Osteoblast (primary cell): ENCODE results near the gene EHD1. TPM values are rescaled to one million over a fixed set of nuclear protein-coding genes. Genes with fewer than 3 reads are reported as not detected.

Source experiments
- DNase-seq: peaks from one replicate; pipeline ENCODE4 v3.0.0; 2011; ENCODE audit warnings: low spot score, mixed read lengths; ENCODE audit not compliant: insufficient read length; ENCODE audit errors: missing footprints
- H2AFZ ChIP-seq: 2 replicates; pipeline ENCODE4 v1.6.0; 2011; ENCODE audit warnings: mild to moderate bottlenecking, low read length
- H3K27ac ChIP-seq: 2 replicates; pipeline ENCODE4 v1.5.1; 2011; ENCODE audit warnings: mild to moderate bottlenecking, low read depth, low read length, moderate library complexity
- H3K27me3 ChIP-seq: 2 replicates; pipeline ENCODE4 v1.6.0; 2012; ENCODE audit warnings: mild to moderate bottlenecking, control low read depth, inconsistent platforms, low read length, moderate library complexity; ENCODE audit not compliant: insufficient read depth
- H3K36me3 ChIP-seq: 2 replicates; pipeline ENCODE4 v1.5.1; 2011; ENCODE audit warnings: mild to moderate bottlenecking, low read length, control low read depth, moderate library complexity; ENCODE audit not compliant: insufficient read depth
- H3K4me1 ChIP-seq: 2 replicates; pipeline ENCODE4 v1.5.1; 2011; ENCODE audit warnings: mild to moderate bottlenecking, low read length, control low read depth, moderate library complexity; ENCODE audit not compliant: insufficient read depth
- H3K4me2 ChIP-seq: 2 replicates; pipeline ENCODE4 v1.6.0; 2011; ENCODE audit warnings: mild to moderate bottlenecking, low read length; ENCODE audit not compliant: insufficient read depth
- H3K4me3 ChIP-seq: fragments of 200-600 bp; sonication (generic); 3 replicates; pipeline ENCODE4 v1.5.1; 2012; ENCODE audit warnings: mild to moderate bottlenecking, low read length, inconsistent platforms; ENCODE audit not compliant: insufficient read depth
- H3K79me2 ChIP-seq: 2 replicates; pipeline ENCODE4 v1.6.0; 2012; ENCODE audit warnings: mild to moderate bottlenecking, low read length, control low read depth, inconsistent platforms; ENCODE audit not compliant: insufficient read depth
- H3K9me3 ChIP-seq: 2 replicates; pipeline ENCODE4 v1.5.1; 2011; ENCODE audit warnings: low read depth, low read length, control low read depth
- H4K20me1 ChIP-seq: 2 replicates; pipeline ENCODE4 v1.6.0; 2012; ENCODE audit warnings: mild to moderate bottlenecking, low read length, control low read depth; ENCODE audit not compliant: insufficient read depth
- CTCF ChIP-seq: IDR thresholded peaks from 2 replicates; pipeline ENCODE4 v1.5.1; 2011; ENCODE audit warnings: mild to moderate bottlenecking, low read depth, low read length, moderate library complexity; ENCODE audit errors: extremely low read depth
- total RNA-seq: library from RNA; depleted of rRNA; stranded (reverse); fragments of >200 nt; gene quantifications from 2 replicates; pipeline ENCODE4 v1.2.3, GENCODE V29; 2012

EHD1 gene
- total RNA-seq, 1 donor, result 51.4 TPM

GRCh38 chr11:64859542-64860414, 18.6 kb downstream of the EHD1 start:
- no peak overlapping the region for H3K4me2 ChIP-seq
- TF ChIP-seq CTCF, result no peak
- H2AFZ ChIP-seq, result no peak overlapping the region
- no peaks in the 10 kb centered on the region for H3K27me3 ChIP-seq
- peaks cover 39% of the 10 kb centered on the region for H4K20me1 ChIP-seq
- peaks cover 36% of the 10 kb centered on the region for H3K36me3 ChIP-seq
- peaks cover 80% of the 10 kb centered on the region for H3K79me2 ChIP-seq
- no peaks in the 10 kb centered on the region for H3K9me3 ChIP-seq
- H3K4me3 ChIP-seq, result no peak overlapping the region
- no peak overlapping the region for H3K27ac ChIP-seq
- DNase-seq, result no peak
- peaks cover 49% of the 10 kb centered on the region for H3K4me1 ChIP-seq

- peaks cover 86% of the 10 kb centered on the region for H3K79me2 ChIP-seq
- no peaks in the 10 kb centered on the region for H3K9me3 ChIP-seq
- no peaks in the 10 kb centered on the region for H3K27me3 ChIP-seq
- no peak overlapping the region for H3K4me3 ChIP-seq
- peaks cover 45% of the 10 kb centered on the region for H3K4me1 ChIP-seq
- TF ChIP-seq CTCF, result no peak
- peak overlapping the region; percentile 28 for H3K27ac ChIP-seq
- no peak overlapping the region for H3K4me2 ChIP-seq
- peaks cover 46% of the 10 kb centered on the region for H3K36me3 ChIP-seq
- no peak for DNase-seq
- H2AFZ ChIP-seq, result no peak overlapping the region
- peaks cover 35% of the 10 kb centered on the region for H4K20me1 ChIP-seq
Observed at GRCh38 chr11:64858467-64859263, 19.8 kb downstream of the EHD1 start.

- Histone ChIP-seq H2AFZ (no peak overlapping the region), H3K4me1 (peaks cover 33% of the 10 kb centered on the region), H4K20me1 (peaks cover 30% of the 10 kb centered on the region), H3K4me3 (no peak overlapping the region), H3K79me2 (peaks cover 83% of the 10 kb centered on the region), H3K9me3 (no peaks in the 10 kb centered on the region), H3K27me3 (no peaks in the 10 kb centered on the region), H3K4me2 (no peak overlapping the region), H3K27ac (peak overlapping the region; percentile 23), H3K36me3 (peaks cover 54% of the 10 kb centered on the region)
- no peak for TF ChIP-seq CTCF
- DNase-seq, result no peak
Observed at GRCh38 chr11:64857485-64857884, 20.9 kb downstream of the EHD1 start.
